Measurements from ENCODE around the gene DENND5B. TPM values are rescaled to one million over a fixed set of nuclear protein-coding genes. Genes with fewer than 3 reads are reported as not detected.

DENND5B gene
- total RNA-seq, 2 experiments from 2014 or later = 0.32 to 0.48 TPM

GRCh38 chr12:31533470-31533869, 57.5 kb downstream of the DENND5B start:
- H3K4me3 Mint-ChIP-seq = no peak overlapping the region
- H3K27ac Mint-ChIP-seq = no peak overlapping the region
- POLR2A ChIA-PET = no interaction called here
- intact Hi-C loops (cut with DNase I, micrococcal nuclease) = no loop called here
- ATAC-seq (no peak), DNase-seq (no peak)
- no peaks in the 10 kb centered on the region for H3K9me3 Mint-ChIP-seq (ENCODE audit: low read depth)
- peaks cover 10% of the 10 kb centered on the region for H3K27me3 Mint-ChIP-seq
- CTCF ChIA-PET = no interaction called here
- H3K36me3 Mint-ChIP-seq (ENCODE audit: low read depth) = no peaks in the 10 kb centered on the region
- no peaks in the 10 kb centered on the region for H3K4me1 Mint-ChIP-seq

DNA sequence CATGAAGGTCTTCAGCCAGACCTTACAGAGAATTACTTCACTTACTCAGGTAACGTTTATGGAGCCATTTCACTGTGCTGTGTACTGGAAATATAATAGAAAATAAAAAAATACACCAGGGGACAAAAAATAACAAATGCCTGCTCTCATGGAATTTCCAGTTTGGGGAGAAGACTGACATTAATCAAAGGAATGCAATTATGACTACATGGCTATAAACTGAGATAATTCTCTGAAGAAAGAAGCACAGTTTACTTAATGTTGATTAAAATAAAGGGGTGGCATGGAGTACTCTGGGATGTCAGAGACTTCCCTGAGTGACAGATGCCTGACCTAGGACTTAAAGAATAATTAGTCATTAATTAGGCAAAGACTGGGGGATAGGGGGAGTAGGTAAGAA, 59.0 kb downstream of the DENND5B start:
- intact Hi-C loops (cut with DNase I, micrococcal nuclease) = no loop called here
- DNase-seq (no peak), ATAC-seq (no peak)
- no peaks in the 10 kb centered on the region for H3K4me1 Mint-ChIP-seq
- H3K27ac Mint-ChIP-seq = no peak overlapping the region
- H3K27me3 Mint-ChIP-seq = peaks cover 11% of the 10 kb centered on the region
- H3K9me3 Mint-ChIP-seq (ENCODE audit: low read depth) = no peaks in the 10 kb centered on the region
- no peak overlapping the region for H3K4me3 Mint-ChIP-seq
- ChIA-PET POLR2A (no interaction called here), CTCF (no interaction called here)
- no peaks in the 10 kb centered on the region for H3K36me3 Mint-ChIP-seq (ENCODE audit: low read depth)

GRCh38 chr12:31528095-31528494, 62.8 kb downstream of the DENND5B start:
- ChIA-PET POLR2A (no interaction called here), CTCF (no interaction called here)
- H3K4me1 Mint-ChIP-seq = peaks cover 2% of the 10 kb centered on the region
- peaks cover 11% of the 10 kb centered on the region for H3K27me3 Mint-ChIP-seq
- no peaks in the 10 kb centered on the region for H3K9me3 Mint-ChIP-seq (ENCODE audit: low read depth)
- no peaks in the 10 kb centered on the region for H3K36me3 Mint-ChIP-seq (ENCODE audit: low read depth)
- intact Hi-C loops (cut with DNase I, micrococcal nuclease) = no loop called here
- DNase-seq (no peak), ATAC-seq (no peak)
- H3K27ac Mint-ChIP-seq = no peak overlapping the region
- H3K4me3 Mint-ChIP-seq = no peak overlapping the region

GRCh38 chr12:31527083-31527482, 63.9 kb downstream of the DENND5B start:
- CTCF ChIA-PET = no interaction called here
- Mint-ChIP-seq H3K36me3 (ENCODE audit: low read depth) (no peaks in the 10 kb centered on the region), H3K4me1 (peaks cover 2% of the 10 kb centered on the region)

DNA sequence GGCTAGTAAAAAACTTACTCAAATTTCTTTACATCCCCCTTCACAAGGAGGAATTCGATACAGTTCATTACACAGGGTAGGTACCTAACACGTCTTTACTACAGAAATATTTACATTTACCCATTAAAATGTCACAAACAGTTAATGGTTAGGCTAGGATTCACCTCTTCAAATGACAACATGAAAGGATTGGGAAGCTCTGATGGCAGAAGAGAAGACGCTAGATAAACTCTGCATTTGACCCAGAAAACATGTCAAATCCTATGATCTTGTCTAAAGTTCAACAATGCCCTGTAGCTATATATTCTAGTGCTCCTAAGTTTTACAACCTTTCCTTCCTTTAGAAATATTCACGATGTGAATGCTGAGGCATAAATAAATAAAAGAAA, 64.8 kb downstream of the DENND5B start:
- ATAC-seq (no peak), DNase-seq (no peak)
- peaks cover 2% of the 10 kb centered on the region for H3K4me1 Mint-ChIP-seq
- H3K27me3 Mint-ChIP-seq = peaks cover 7% of the 10 kb centered on the region
- H3K27ac Mint-ChIP-seq = no peak overlapping the region
- H3K4me3 Mint-ChIP-seq = no peak overlapping the region
- H3K9me3 Mint-ChIP-seq (ENCODE audit: low read depth) = no peaks in the 10 kb centered on the region
- H3K36me3 Mint-ChIP-seq (ENCODE audit: low read depth) = no peaks in the 10 kb centered on the region
- ChIA-PET POLR2A (no interaction called here), CTCF (no interaction called here)
- intact Hi-C loops (cut with DNase I, micrococcal nuclease) = no loop called here

More at GRCh38 chr12:31527083-31527482, 63.9 kb downstream of the DENND5B start:
- H3K27me3 Mint-ChIP-seq = peaks cover 7% of the 10 kb centered on the region
- no peak for ATAC-seq
- no peak overlapping the region for H3K4me3 Mint-ChIP-seq
- no peaks in the 10 kb centered on the region for H3K9me3 Mint-ChIP-seq (ENCODE audit: low read depth)
- POLR2A ChIA-PET = no interaction called here
- intact Hi-C loops (cut with DNase I, micrococcal nuclease) = no loop called here
- DNase-seq = no peak
- no peak overlapping the region for H3K27ac Mint-ChIP-seq

GRCh38 chr12:31525496-31526157, 65.3 kb downstream of the DENND5B start:
- H3K4me1 Mint-ChIP-seq = peaks cover 2% of the 10 kb centered on the region

DNA sequence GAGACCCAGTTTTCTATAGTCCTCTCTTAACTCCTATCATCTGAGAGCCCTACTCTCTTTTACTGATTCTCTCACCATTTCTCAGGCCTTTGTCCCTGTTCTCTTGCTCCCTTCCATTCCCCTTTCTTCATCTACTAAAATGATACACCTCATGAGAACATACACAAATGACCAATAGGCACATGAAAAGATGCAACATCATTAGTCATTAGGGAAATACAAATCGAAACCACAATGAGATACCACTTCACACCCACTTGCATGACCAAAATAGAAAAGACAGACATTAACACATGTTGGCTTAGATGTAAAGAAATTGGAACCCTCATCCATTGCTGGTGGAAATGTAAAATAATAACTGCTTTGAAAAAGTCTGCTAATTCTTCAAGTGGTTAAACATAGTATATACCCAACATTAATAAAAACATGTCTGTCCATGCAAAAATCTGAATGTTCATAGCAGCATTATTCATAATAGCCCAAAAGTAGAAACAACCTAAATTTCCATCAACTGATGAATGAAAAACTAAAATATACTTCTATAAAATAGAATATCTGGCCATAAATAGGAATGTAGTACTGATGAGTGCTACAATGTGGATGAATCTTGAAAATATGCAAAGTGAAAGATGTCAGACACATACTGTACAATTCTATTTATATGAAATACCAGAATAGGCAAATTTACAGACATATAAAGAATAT, 66.0 kb downstream of the DENND5B start:
- ChIA-PET CTCF (interaction anchor here (0.7 kb wide), 1 partner anchor 526 kb away, joined by 3 read pairs; no protein-coding TSS in a partner anchor), POLR2A (no interaction called here)
- ATAC-seq (peak; percentile 42), DNase-seq (no peak)
- intact Hi-C loops (cut with DNase I, micrococcal nuclease) = no loop called here
- Mint-ChIP-seq H3K27ac (no peak overlapping the region), H3K4me3 (no peak overlapping the region), H3K4me1 (peaks cover 2% of the 10 kb centered on the region), H3K27me3 (peaks cover 7% of the 10 kb centered on the region), H3K36me3 (ENCODE audit: low read depth) (no peaks in the 10 kb centered on the region), H3K9me3 (ENCODE audit: low read depth) (no peaks in the 10 kb centered on the region)

More at GRCh38 chr12:31525496-31526157, 65.3 kb downstream of the DENND5B start:
- peaks cover 7% of the 10 kb centered on the region for H3K27me3 Mint-ChIP-seq
- H3K36me3 Mint-ChIP-seq (ENCODE audit: low read depth) = no peaks in the 10 kb centered on the region
- no peak overlapping the region for H3K27ac Mint-ChIP-seq
- no peaks in the 10 kb centered on the region for H3K9me3 Mint-ChIP-seq (ENCODE audit: low read depth)
- DNase-seq (no peak), ATAC-seq (no peak)
- POLR2A ChIA-PET = no interaction called here
- H3K4me3 Mint-ChIP-seq = no peak overlapping the region
- intact Hi-C loops (cut with DNase I, micrococcal nuclease) = no loop called here
- CTCF ChIA-PET = no interaction called here

- ChIA-PET POLR2A (interaction anchor here (0.6 kb wide), 1 partner anchor 844 kb away, joined by 8 read pairs; no protein-coding TSS in a partner anchor), CTCF (no interaction called here)
- no peak overlapping the region for H3K4me3 Mint-ChIP-seq
- H3K4me1 Mint-ChIP-seq = peaks cover 2% of the 10 kb centered on the region
- DNase-seq = no peak
- no peaks in the 10 kb centered on the region for H3K9me3 Mint-ChIP-seq (ENCODE audit: low read depth)
- H3K27ac Mint-ChIP-seq = no peak overlapping the region
- no peaks in the 10 kb centered on the region for H3K36me3 Mint-ChIP-seq (ENCODE audit: low read depth)
- H3K27me3 Mint-ChIP-seq = peaks cover 5% of the 10 kb centered on the region
- intact Hi-C loops (cut with DNase I, micrococcal nuclease) = no loop called here
- no peak for ATAC-seq
Observed at GRCh38 chr12:31523306-31523705, 67.6 kb downstream of the DENND5B start.

DNA sequence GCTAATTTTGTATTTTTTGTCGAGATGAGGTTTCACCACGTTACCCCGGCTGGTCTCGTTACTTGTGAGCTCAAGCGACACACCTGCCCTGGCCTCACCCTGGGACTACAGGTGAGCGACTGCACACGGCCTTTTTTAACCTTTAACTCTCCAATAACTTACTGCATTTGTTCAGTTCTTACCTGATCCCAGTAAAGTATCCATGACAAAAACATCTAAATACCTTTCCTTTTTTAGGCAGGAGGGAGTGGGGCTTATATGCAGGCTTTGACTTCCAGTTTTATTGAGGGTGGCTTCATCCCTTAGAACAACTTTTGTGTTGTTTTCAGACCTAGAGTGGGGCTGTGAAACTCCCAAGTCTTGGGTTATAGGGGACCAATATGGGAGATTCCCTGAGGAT, 68.3 kb downstream of the DENND5B start:
- ATAC-seq (no peak), DNase-seq (no peak)
- Mint-ChIP-seq H3K9me3 (ENCODE audit: low read depth) (no peaks in the 10 kb centered on the region), H3K4me3 (no peak overlapping the region), H3K27ac (no peak overlapping the region), H3K4me1 (peaks cover 2% of the 10 kb centered on the region), H3K27me3 (peaks cover 5% of the 10 kb centered on the region), H3K36me3 (ENCODE audit: low read depth) (no peaks in the 10 kb centered on the region)
- CTCF ChIA-PET = no interaction called here
- POLR2A ChIA-PET = no interaction called here
- intact Hi-C loops (cut with DNase I, micrococcal nuclease) = no loop called here

DNA sequence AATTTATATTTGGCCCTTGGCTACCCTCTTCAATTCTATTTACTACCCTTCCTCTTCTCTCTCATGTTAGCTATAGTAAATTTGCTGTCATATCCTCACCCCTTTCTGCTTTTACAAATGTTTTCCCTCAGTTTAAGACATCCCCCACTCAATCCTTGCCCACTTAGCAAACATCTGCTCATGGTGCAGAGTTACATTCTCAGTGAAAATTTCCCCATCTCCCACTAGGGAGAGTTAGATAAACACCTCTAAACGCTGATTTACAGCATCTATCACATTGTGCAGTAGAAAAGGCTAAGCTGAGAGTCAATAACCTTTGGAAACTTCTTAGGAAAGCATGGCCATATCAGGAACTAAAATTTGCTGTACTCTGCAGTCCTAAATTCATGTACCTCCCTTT, 69.0 kb downstream of the DENND5B start:
- POLR2A ChIA-PET = no interaction called here
- CTCF ChIA-PET = no interaction called here
- H3K9me3 Mint-ChIP-seq (ENCODE audit: low read depth) = no peaks in the 10 kb centered on the region
- intact Hi-C loops (cut with DNase I, micrococcal nuclease) = no loop called here
- peaks cover 3% of the 10 kb centered on the region for H3K27me3 Mint-ChIP-seq
- no peak overlapping the region for H3K4me3 Mint-ChIP-seq
- peaks cover 2% of the 10 kb centered on the region for H3K4me1 Mint-ChIP-seq
- H3K36me3 Mint-ChIP-seq (ENCODE audit: low read depth) = no peaks in the 10 kb centered on the region
- H3K27ac Mint-ChIP-seq = no peak overlapping the region
- ATAC-seq = no peak
- DNase-seq = no peak

GRCh38 chr12:31519511-31519910, 71.4 kb downstream of the DENND5B start:
- ATAC-seq (no peak), DNase-seq (no peak)
- H3K36me3 Mint-ChIP-seq (ENCODE audit: low read depth) = no peaks in the 10 kb centered on the region
- no peaks in the 10 kb centered on the region for H3K9me3 Mint-ChIP-seq (ENCODE audit: low read depth)
- H3K27me3 Mint-ChIP-seq = no peaks in the 10 kb centered on the region
- no peaks in the 10 kb centered on the region for H3K4me1 Mint-ChIP-seq
- intact Hi-C loops (cut with DNase I, micrococcal nuclease) = no loop called here
- ChIA-PET POLR2A (no interaction called here), CTCF (interaction anchor here (1.1 to 1.2 kb wide), 2 partner anchors 16 to 60 kb away, joined by 3 read pairs; no protein-coding TSS in a partner anchor)
- no peak overlapping the region for H3K4me3 Mint-ChIP-seq
- H3K27ac Mint-ChIP-seq = no peak overlapping the region

- no peaks in the 10 kb centered on the region for H3K27me3 Mint-ChIP-seq
- H3K4me1 Mint-ChIP-seq = no peaks in the 10 kb centered on the region
- H3K27ac Mint-ChIP-seq = no peak overlapping the region
- DNase-seq (no peak), ATAC-seq (no peak)
- intact Hi-C loops (cut with DNase I, micrococcal nuclease) = no loop called here
- H3K36me3 Mint-ChIP-seq (ENCODE audit: low read depth) = no peaks in the 10 kb centered on the region
- no peaks in the 10 kb centered on the region for H3K9me3 Mint-ChIP-seq (ENCODE audit: low read depth)
- ChIA-PET CTCF (interaction anchor here (0.7 to 1.1 kb wide), 2 partner anchors 33 to 60 kb away, joined by 3 read pairs; no protein-coding TSS in a partner anchor), POLR2A (no interaction called here)
- no peak overlapping the region for H3K4me3 Mint-ChIP-seq
Observed at GRCh38 chr12:31518680-31519227, 72.2 kb downstream of the DENND5B start.
